Measurements from ENCODE around the gene FAM234B.
"Not testable (repeated sequence)": the region's sequence is repeated elsewhere in the genome, so short reads cannot be mapped to it uniquely, and the experiment has no call there.

Gene FAM234B

GRCh38 chr12:13060581-13060980, 16.4 kb downstream of the FAM234B start:
- no peak for DNase-seq (ENCODE audit: low read depth in 2 of 2)

- DNase-seq (ENCODE audit: low read depth in 2 of 2) = no peak
Measured at GRCh38 chr12:13061377-13061776, 17.2 kb downstream of the FAM234B start.

- DNase-seq (ENCODE audit: low read depth in 2 of 2) = no peak
Measured at GRCh38 chr12:13062669-13063068, 18.5 kb downstream of the FAM234B start.

GRCh38 chr12:13066014-13066413, 21.8 kb downstream of the FAM234B start:
- no peak for DNase-seq (ENCODE audit: low read depth in 2 of 2)

- no peak for DNase-seq (ENCODE audit: low read depth in 2 of 2)
Measured at GRCh38 chr12:13066459-13066858, 22.3 kb downstream of the FAM234B start.

GRCh38 chr12:13067322-13067721, 23.1 kb downstream of the FAM234B start:
- DNase-seq (ENCODE audit: low read depth in 2 of 2) = no peak

- no peak for DNase-seq (ENCODE audit: low read depth in 2 of 2)
Measured at GRCh38 chr12:13069380-13069779, 25.2 kb downstream of the FAM234B start.

GRCh38 chr12:13071305-13072280, 27.4 kb downstream of the FAM234B start:
- no peak for DNase-seq (ENCODE audit: low read depth in 2 of 2)

GRCh38 chr12:13073173-13073572, 29.0 kb downstream of the FAM234B start:
- DNase-seq (ENCODE audit: low read depth in 2 of 2) = no peak

- no peak for DNase-seq (ENCODE audit: low read depth in 2 of 2)
Measured at GRCh38 chr12:13074396-13075117, 30.4 kb downstream of the FAM234B start.

- DNase-seq (ENCODE audit: low read depth in 2 of 2) = no peak
Measured at GRCh38 chr12:13075118-13075480, 30.9 kb downstream of the FAM234B start.

GRCh38 chr12:13075786-13076570, 31.8 kb downstream of the FAM234B start:
- no peak for DNase-seq (ENCODE audit: low read depth in 2 of 2)

GRCh38 chr12:13079440-13079906, 35.3 kb downstream of the FAM234B start:
- DNase-seq (ENCODE audit: low read depth in 2 of 2) = no peak

GRCh38 chr12:13080266-13080665, 36.1 kb downstream of the FAM234B start:
- DNase-seq (ENCODE audit: low read depth in 2 of 2) = no peak

GRCh38 chr12:13082861-13083260, 38.7 kb downstream of the FAM234B start:
- no peak for DNase-seq (ENCODE audit: low read depth in 2 of 2)

GRCh38 chr12:13083638-13084037, 39.5 kb downstream of the FAM234B start:
- not testable (repeated sequence) for DNase-seq (ENCODE audit: low read depth in 2 of 2)

GRCh38 chr12:13084898-13085640, 40.9 kb downstream of the FAM234B start:
- no peak for DNase-seq (ENCODE audit: low read depth in 2 of 2)

- no peak for DNase-seq (ENCODE audit: low read depth in 2 of 2)
Measured at GRCh38 chr12:13085968-13086686, 41.9 kb downstream of the FAM234B start.

- no peak for DNase-seq (ENCODE audit: low read depth in 2 of 2)
Measured at GRCh38 chr12:13087766-13088165, 43.6 kb downstream of the FAM234B start.

- DNase-seq (ENCODE audit: low read depth in 2 of 2) = no peak
Measured at GRCh38 chr12:13088496-13088895, 44.3 kb downstream of the FAM234B start.

GRCh38 chr12:13090054-13090453, 45.9 kb downstream of the FAM234B start:
- DNase-seq (ENCODE audit: low read depth in 2 of 2) = no peak

Measured in stimulated activated CD4-positive, alpha-beta T cell treated with anti-CD3 and anti-CD28 coated beads, Interleukin-1b, Interleukin-23, amount 100 ng/mL, for 1 hour (primary cell).